Stimulated activated CD4-positive, alpha-beta T cell treated with anti-CD3 and anti-CD28 coated beads, Interleukin-1b, Interleukin-23, amount 100 ng/mL, for 4 hours (primary cell): Measurements from ENCODE around the gene SRC.

ENCODE experiments used
- DNase-seq, 2 donors: peaks; one replicate each; pipeline ENCODE4 v3.0.0-alpha.2; 2020; ENCODE audit warnings: low read depth in 2 of 2

Gene SRC

GRCh38 chr20:37345339-37346235 is at the start of gene SRC:
Gene SRC, plus strand, starts transcription at chr20:37346140. Its CDS starts 38,014 bp downstream, at chr20:37384154.
- peak; percentile 36 to 42 for DNase-seq

GRCh38 chr20:37296371-37296770 is 49.6 kb upstream of the SRC start:
- no peak for DNase-seq

- DNase-seq = no peak
Measured at GRCh38 chr20:37297066-37297736, 48.7 kb upstream of the SRC start.

- DNase-seq = no peak
Measured at GRCh38 chr20:37298190-37298939, 47.6 kb upstream of the SRC start.

GRCh38 chr20:37299718-37300528 is 46.0 kb upstream of the SRC start:
- no peak for DNase-seq

GRCh38 chr20:37301120-37301519 is 44.8 kb upstream of the SRC start:
- no peak for DNase-seq

GRCh38 chr20:37301558-37301957 is 44.4 kb upstream of the SRC start:
- no peak for DNase-seq

GRCh38 chr20:37302981-37303380 is 43.0 kb upstream of the SRC start:
- DNase-seq = no peak

- DNase-seq = no peak
Measured at GRCh38 chr20:37303637-37304036, 42.3 kb upstream of the SRC start.

GRCh38 chr20:37305079-37305478 is 40.9 kb upstream of the SRC start:
- no peak for DNase-seq

GRCh38 chr20:37305839-37306238 is 40.1 kb upstream of the SRC start:
- no peak for DNase-seq

GRCh38 chr20:37308086-37309050 is 37.6 kb upstream of the SRC start:
- DNase-seq = no peak

- DNase-seq = no peak
Measured at GRCh38 chr20:37309290-37309689, 36.6 kb upstream of the SRC start.

- DNase-seq = no peak
Measured at GRCh38 chr20:37309936-37310590, 35.9 kb upstream of the SRC start.

- no peak for DNase-seq
Measured at GRCh38 chr20:37310951-37311350, 35.0 kb upstream of the SRC start.

- DNase-seq = no peak
Measured at GRCh38 chr20:37311710-37312355, 34.1 kb upstream of the SRC start.

- no peak for DNase-seq
Measured at GRCh38 chr20:37313546-37314091, 32.3 kb upstream of the SRC start.

GRCh38 chr20:37314099-37314498 is 31.8 kb upstream of the SRC start:
- DNase-seq = no peak

GRCh38 chr20:37314617-37315016 is 31.3 kb upstream of the SRC start:
- DNase-seq = no peak
